ENCODE data around the gene GLUD1.
"Not testable (repeated sequence)": the region's sequence is repeated elsewhere in the genome, so short reads cannot be mapped to it uniquely, and the experiment has no call there.

GLUD1 gene

GRCh38 chr10:87094373-87095235 lies at the start of gene GLUD1, which contains the start of gene SHLD2:
Gene GLUD1 (minus strand): TSS chr10:87094843. CDS start chr10:87094769, 74 bp downstream.
Gene SHLD2 (plus strand): TSS chr10:87095206. CDS start chr10:87151355, 56,149 bp downstream.
- DNase-seq (ENCODE audit: low spot score), result peak; percentile 70

- DNase-seq (ENCODE audit: low spot score), result not testable (repeated sequence)
Measured at GRCh38 chr10:87143109-87143418, 48.4 kb upstream of the GLUD1 start.

GRCh38 chr10:87142230-87143108 lies 47.8 kb upstream of the GLUD1 start:
- DNase-seq (ENCODE audit: low spot score), result not testable (repeated sequence)

GRCh38 chr10:87137478-87137877 lies 42.8 kb upstream of the GLUD1 start:
- DNase-seq (ENCODE audit: low spot score), result not testable (repeated sequence)

- DNase-seq (ENCODE audit: low spot score), result not testable (repeated sequence)
Measured at GRCh38 chr10:87134440-87134839, 39.8 kb upstream of the GLUD1 start.

GRCh38 chr10:87133936-87134335 lies 39.3 kb upstream of the GLUD1 start:
- not testable (repeated sequence) for DNase-seq (ENCODE audit: low spot score)

- DNase-seq (ENCODE audit: low spot score), result peak; percentile 11
Measured at GRCh38 chr10:87132176-87132575, 37.5 kb upstream of the GLUD1 start.

GRCh38 chr10:87127607-87128156 lies 33.0 kb upstream of the GLUD1 start:
- not testable (repeated sequence) for DNase-seq (ENCODE audit: low spot score)

- DNase-seq (ENCODE audit: low spot score), result not testable (repeated sequence)
Measured at GRCh38 chr10:87127048-87127447, 32.4 kb upstream of the GLUD1 start.

- DNase-seq (ENCODE audit: low spot score), result not testable (repeated sequence)
Measured at GRCh38 chr10:87123351-87123750, 28.7 kb upstream of the GLUD1 start.

GRCh38 chr10:87119029-87119428 lies 24.4 kb upstream of the GLUD1 start:
- not testable (repeated sequence) for DNase-seq (ENCODE audit: low spot score)

GRCh38 chr10:87118122-87118521 lies 23.5 kb upstream of the GLUD1 start:
- DNase-seq (ENCODE audit: low spot score), result not testable (repeated sequence)

- DNase-seq (ENCODE audit: low spot score), result no peak
Measured at GRCh38 chr10:87105446-87106124, 10.9 kb upstream of the GLUD1 start.

- not testable (repeated sequence) for DNase-seq (ENCODE audit: low spot score)
Measured at GRCh38 chr10:87104727-87105126, 10.1 kb upstream of the GLUD1 start.

GRCh38 chr10:87101996-87102395 lies 7.4 kb upstream of the GLUD1 start:
- no peak for DNase-seq (ENCODE audit: low spot score)

- DNase-seq (ENCODE audit: low spot score), result peak; percentile 20
Measured at GRCh38 chr10:87095236-87095945, 748 bp upstream of the GLUD1 start.

- DNase-seq (ENCODE audit: low spot score), result no peak
Measured at GRCh38 chr10:87093632-87094372, 841 bp downstream of the GLUD1 start.

- DNase-seq (ENCODE audit: low spot score), result no peak
Measured at GRCh38 chr10:87092861-87093631, 1.6 kb downstream of the GLUD1 start.

- no peak for DNase-seq (ENCODE audit: low spot score)
Measured at GRCh38 chr10:87092376-87092860, 2.2 kb downstream of the GLUD1 start.

All from hematopoietic multipotent progenitor cell treated with erythropoietin and hydrocortisone succinate and interleukin-3 and kit ligand, for 15 days (in vitro differentiated cells).